ENCODE data around the gene USP15.
"Not testable (repeated sequence)": the region's sequence is repeated elsewhere in the genome, so short reads cannot be mapped to it uniquely, and the experiment has no call there.

USP15 gene

DNA sequence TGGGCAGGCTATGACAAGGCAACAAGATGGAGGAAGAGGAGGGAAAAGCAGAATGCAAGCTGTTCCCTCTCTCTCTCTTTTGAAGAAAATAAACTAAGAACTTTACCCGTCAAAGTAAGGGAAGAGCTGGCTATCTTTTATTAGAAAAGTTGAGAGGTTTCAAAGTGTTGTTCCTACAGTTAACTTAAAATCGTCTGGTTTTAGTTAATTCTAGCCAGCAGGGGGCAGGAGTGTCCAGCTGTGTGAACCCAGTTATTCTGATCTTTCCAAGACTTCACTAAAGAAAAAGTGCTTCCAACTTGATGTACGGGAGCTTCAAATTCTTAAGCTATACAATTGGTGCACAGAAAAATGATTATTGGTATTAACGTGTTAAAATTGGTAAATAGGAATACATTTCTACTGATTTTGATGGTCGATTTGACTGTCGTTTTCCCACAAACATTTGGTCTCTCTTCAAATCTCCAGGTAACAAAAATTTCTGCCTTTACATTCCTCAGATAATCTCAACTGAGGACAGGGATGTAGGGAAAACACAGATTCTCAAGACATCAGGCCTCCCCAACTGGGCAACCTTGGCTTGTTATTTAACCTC lies 178.0 kb downstream of the USP15 start:
- DNase-seq (ENCODE audit: low read depth): peak; percentile 54
- TF ChIP-seq, protein P1, sequence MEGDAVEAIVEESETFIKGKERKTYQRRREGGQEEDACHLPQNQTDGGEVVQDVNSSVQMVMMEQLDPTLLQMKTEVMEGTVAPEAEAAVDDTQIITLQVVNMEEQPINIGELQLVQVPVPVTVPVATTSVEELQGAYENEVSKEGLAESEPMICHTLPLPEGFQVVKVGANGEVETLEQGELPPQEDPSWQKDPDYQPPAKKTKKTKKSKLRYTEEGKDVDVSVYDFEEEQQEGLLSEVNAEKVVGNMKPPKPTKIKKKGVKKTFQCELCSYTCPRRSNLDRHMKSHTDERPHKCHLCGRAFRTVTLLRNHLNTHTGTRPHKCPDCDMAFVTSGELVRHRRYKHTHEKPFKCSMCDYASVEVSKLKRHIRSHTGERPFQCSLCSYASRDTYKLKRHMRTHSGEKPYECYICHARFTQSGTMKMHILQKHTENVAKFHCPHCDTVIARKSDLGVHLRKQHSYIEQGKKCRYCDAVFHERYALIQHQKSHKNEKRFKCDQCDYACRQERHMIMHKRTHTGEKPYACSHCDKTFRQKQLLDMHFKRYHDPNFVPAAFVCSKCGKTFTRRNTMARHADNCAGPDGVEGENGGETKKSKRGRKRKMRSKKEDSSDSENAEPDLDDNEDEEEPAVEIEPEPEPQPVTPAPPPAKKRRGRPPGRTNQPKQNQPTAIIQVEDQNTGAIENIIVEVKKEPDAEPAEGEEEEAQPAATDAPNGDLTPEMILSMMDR (conservative IDR thresholded peaks at IDR 0.05; ENCODE audit: low read length): peak; percentile 75

GRCh38 chr12:62446754-62447452 lies 186.7 kb downstream of the USP15 start:
- no peak for DNase-seq (ENCODE audit: low read depth)
- H3K4me3 ChIP-seq (ENCODE audit: low read length): no peak overlapping the region
- TF ChIP-seq, protein P1 (conservative IDR thresholded peaks at IDR 0.05; ENCODE audit: low read length): no peak

More for the DNA sequence above, 178.0 kb downstream of the USP15 start:
- H3K4me3 ChIP-seq (ENCODE audit: low read length): no peak overlapping the region

DNA sequence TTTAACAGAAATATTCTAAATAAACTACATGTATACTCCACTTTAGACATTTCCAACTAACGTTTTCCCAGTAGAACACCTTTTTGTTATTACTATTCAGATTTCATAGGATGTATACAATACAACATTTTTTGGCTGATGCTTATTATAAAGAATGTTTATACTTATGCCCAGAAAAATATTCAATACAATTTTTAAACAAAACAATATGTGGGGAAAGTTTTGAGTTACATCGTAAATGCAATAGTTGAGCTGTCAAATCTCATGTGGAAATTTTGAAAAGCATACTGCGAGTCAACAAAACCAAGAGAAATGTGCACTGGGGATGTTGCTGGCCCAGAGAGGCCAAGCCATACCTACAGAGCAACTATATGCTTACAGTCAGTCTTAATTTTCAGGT lies 188.2 kb downstream of the USP15 start:
- DNase-seq (ENCODE audit: low read depth): no peak
- TF ChIP-seq, protein P1 (conservative IDR thresholded peaks at IDR 0.05; ENCODE audit: low read length): no peak
- H3K4me3 ChIP-seq (ENCODE audit: low read length): no peak overlapping the region

GRCh38 chr12:62455429-62455828 lies 195.2 kb downstream of the USP15 start:
- H3K4me3 ChIP-seq (ENCODE audit: low read length); DNase-seq (ENCODE audit: low read depth): not testable (repeated sequence)

GRCh38 chr12:62458626-62459025 lies 198.4 kb downstream of the USP15 start:
- no peak for DNase-seq (ENCODE audit: low read depth)
- TF ChIP-seq, protein P1 (conservative IDR thresholded peaks at IDR 0.05; ENCODE audit: low read length): no peak

DNA sequence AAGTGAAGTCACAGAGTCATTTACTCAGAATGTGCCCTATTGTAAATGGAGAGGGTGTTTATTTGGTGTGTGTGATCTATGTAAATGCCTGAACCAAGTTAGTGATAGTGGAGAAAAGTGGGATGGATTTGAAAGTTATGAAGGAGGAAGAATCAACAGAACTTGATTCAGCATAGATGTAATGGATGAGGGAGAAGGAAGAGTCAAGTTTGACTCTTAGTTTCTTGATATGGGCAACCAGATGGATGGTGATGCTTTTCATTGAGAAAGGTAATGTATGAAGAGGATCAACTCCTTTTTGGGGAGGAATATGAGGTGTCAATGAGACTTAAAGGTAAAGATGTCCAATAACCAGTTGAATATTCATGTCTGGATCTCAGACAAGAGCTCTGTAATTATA lies 199.8 kb downstream of the USP15 start:
- TF ChIP-seq, protein P1 (conservative IDR thresholded peaks at IDR 0.05; ENCODE audit: low read length): no peak
- DNase-seq (ENCODE audit: low read depth): no peak

More at GRCh38 chr12:62458626-62459025, 198.4 kb downstream of the USP15 start:
- H3K4me3 ChIP-seq (ENCODE audit: low read length): no peak overlapping the region

DNA sequence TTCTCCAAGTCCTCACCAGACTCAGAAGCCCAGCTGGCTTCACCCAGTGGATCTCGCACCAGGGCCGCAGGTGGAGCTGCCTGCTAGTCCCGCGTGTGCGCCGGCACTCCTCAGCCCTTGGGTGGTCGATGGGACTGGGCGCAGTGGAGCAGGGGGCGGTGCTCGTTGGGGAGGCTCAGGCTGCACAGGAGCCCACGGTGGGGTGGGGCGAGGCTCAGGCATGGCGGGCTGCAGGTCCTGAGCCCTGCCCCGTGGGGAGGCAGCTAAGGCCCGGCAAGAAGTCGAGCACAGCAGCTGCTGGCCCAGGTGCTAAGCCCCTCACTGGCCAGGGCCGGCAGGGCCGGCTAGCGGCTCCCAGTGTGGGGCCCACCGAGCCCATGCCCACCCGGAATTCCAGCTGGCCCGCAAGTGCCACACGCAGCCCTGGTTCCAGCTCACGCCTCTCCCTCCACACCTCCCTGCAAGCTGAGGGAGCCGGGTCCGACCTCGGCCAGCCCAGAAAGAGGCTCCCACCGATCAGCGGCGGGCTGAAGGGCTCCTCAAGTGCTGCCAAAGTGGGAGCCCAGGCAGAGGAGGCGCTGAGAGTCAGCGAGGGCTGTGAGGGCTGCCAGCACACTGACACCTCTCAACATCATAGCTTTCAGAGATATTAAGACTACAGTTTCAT lies 201.1 kb downstream of the USP15 start:
- not testable (repeated sequence) for H3K4me3 ChIP-seq (ENCODE audit: low read length); DNase-seq (ENCODE audit: low read depth)

More for the DNA sequence above, 199.8 kb downstream of the USP15 start:
- no peak overlapping the region for H3K4me3 ChIP-seq (ENCODE audit: low read length)

- DNase-seq (ENCODE audit: low read depth); H3K4me3 ChIP-seq (ENCODE audit: low read length): not testable (repeated sequence)
Observed at GRCh38 chr12:62463252-62463651, 203.0 kb downstream of the USP15 start.
